Lung (tissue), 12 donors: Measurements from ENCODE around the gene EIF5A. TPM values are rescaled to one million over a fixed set of nuclear protein-coding genes. Genes with fewer than 3 reads are reported as not detected.

Experiments used
- ATAC-seq: fragments of 200-7000 bp; cut with Tn5 transposase; one replicate; pipeline ENCODE4 v1.9.1; 2020; ENCODE audit warnings: moderate number of reproducible peaks; ENCODE audit not compliant: insufficient read depth, low FRiP score
- DNase-seq, 3 donors: peaks; one replicate each; pipeline ENCODE4 v3.0.0-alpha.2; 2013 to 2017
- H3K27ac ChIP-seq, 2 donors: one replicate each; pipeline ENCODE4 v1.5.1; 2013; ENCODE audit warnings: mild to moderate bottlenecking in 2 of 2, moderate library complexity in 2 of 2, control low read depth in 1 of 2, inconsistent platforms in 1 of 2, low read depth in 1 of 2, low read length in 1 of 2
- H3K27me3 ChIP-seq, 3 donors: one replicate each; pipeline ENCODE4 v1.5.1; 2013; ENCODE audit warnings: low read length in 2 of 3; ENCODE audit not compliant: control insufficient read depth in 3 of 3, insufficient read depth in 3 of 3
- H3K36me3 ChIP-seq, 4 donors: one replicate each; pipeline ENCODE4 v1.5.1; 2013; ENCODE audit warnings: low read length in 4 of 4, mild to moderate bottlenecking in 1 of 4, moderate library complexity in 1 of 4; ENCODE audit not compliant: control insufficient read depth in 4 of 4, insufficient read depth in 4 of 4
- H3K4me1 ChIP-seq, 5 donors: one replicate each; pipeline ENCODE4 v1.5.1; 2013; ENCODE audit warnings: low read length in 5 of 5, mild to moderate bottlenecking in 2 of 5, moderate library complexity in 1 of 5; ENCODE audit not compliant: control insufficient read depth in 5 of 5, insufficient read depth in 5 of 5
- H3K4me3 ChIP-seq: one replicate; pipeline ENCODE4 v1.5.1; 2013; ENCODE audit warnings: mild to moderate bottlenecking, control low read depth, moderate library complexity
- H3K9ac ChIP-seq, 2 donors: one replicate each; pipeline ENCODE4 v1.5.1; 2013; ENCODE audit warnings: low read length in 2 of 2, control low read depth in 1 of 2; ENCODE audit not compliant: insufficient read depth in 1 of 2
- H3K9me3 ChIP-seq, 4 donors: one replicate each; pipeline ENCODE4 v1.5.1; 2013; ENCODE audit warnings: low read length in 3 of 4, mild to moderate bottlenecking in 1 of 4, moderate library complexity in 1 of 4; ENCODE audit not compliant: control insufficient read depth in 4 of 4, insufficient read depth in 3 of 4
- CTCF ChIP-seq: IDR thresholded peaks from 2 replicates; pipeline ENCODE4 v1.5.1; 2012; ENCODE audit warnings: mild to moderate bottlenecking; ENCODE audit errors: control extremely low read depth, extremely low read depth
- WGBS, 2 donors: extraction: QIAGEN DNeasy Blood & Tissue Kit; methylation state at CpG; one replicate each; pipeline ENCODE4 v1.1.7; 2013; 5-methylcytosine and 5-hydroxymethylcytosine counted together
- polyA plus RNA-seq, 2 donors: library from polyadenylated mRNA; stranded (reverse); fragments of 200-250 nt; gene quantifications; one replicate each; pipeline ENCODE4 v1.2.1, GENCODE V29; 2013
- total RNA-seq, 2 donors: library from RNA; depleted of rRNA in 1 of 2; stranded (reverse); fragments of >200 nt in 1 of 2; gene quantifications; one replicate each; pipeline ENCODE4 v1.2.1, GENCODE V29; 2014 to 2021
- donor health status: control.
- donor health status: control.
- donor health status: Bipolar disorder and iron deficiency.
- donor health status: healthy.
- donor health status: DM: yes; HTN: yes; CAD: no.

Gene EIF5A
- total and polyA plus RNA-seq, 4 donors = 104 to 607 (median 556) TPM

GRCh38 chr17:7328840-7329373 lies 21.5 kb downstream of the EIF5A start, which contains the start of gene NEURL4:
Gene NEURL4, minus strand, starts transcription at chr17:7329335. Its CDS starts 23 bp downstream, at chr17:7329312.
- peak within 1 kb of the TSS; percentile 82 to 94 for H3K27ac ChIP-seq
- H3K4me1 ChIP-seq = peaks cover 0 to 18% (median 3%) of the 10 kb centered on the region in 5 donors
- H3K4me3 ChIP-seq = peak within 1 kb of the TSS; percentile 83
- TF ChIP-seq CTCF = no peak
- ATAC-seq (no peak), DNase-seq (no peak)
- H3K9me3 ChIP-seq = no peaks in the 10 kb centered on the region
- peaks cover 0 to 18% (median 3%) of the 10 kb centered on the region in 4 donors for H3K36me3 ChIP-seq
- no peaks in the 10 kb centered on the region for H3K27me3 ChIP-seq
- H3K9ac ChIP-seq = peak within 1 kb of the TSS; percentile 55 to 93
- 1% methylated on average over 44 to 50 of the region's 50 CpGs for WGBS, 2 donors

GRCh38 chr17:7329374-7329996 lies 22.1 kb downstream of the EIF5A start:
- WGBS, 2 donors = 0% methylated on average over 38 to 43 of the region's 43 CpGs
- TF ChIP-seq CTCF = no peak

GRCh38 chr17:7329997-7330637 lies 22.7 kb downstream of the EIF5A start:
- Histone ChIP-seq H3K9ac (peak overlapping the region; percentile 42 to 93), H3K36me3 (peaks cover 0 to 11% (median 0%) of the 10 kb centered on the region in 4 donors), H3K4me3 (peak overlapping the region; percentile 83), H3K27ac (peak overlapping the region; percentile 82 to 94), H3K4me1 (peaks cover 0 to 18% (median 3%) of the 10 kb centered on the region in 5 donors), H3K27me3 (no peaks in the 10 kb centered on the region), H3K9me3 (no peaks in the 10 kb centered on the region)
- ATAC-seq (peak; percentile 59), DNase-seq (peak; percentile 91 to 94 (median 91))
- WGBS, 2 donors = 1% methylated on average over 30 to 34 of the region's 34 CpGs
- TF ChIP-seq CTCF = no peak

More at GRCh38 chr17:7329374-7329996, 22.1 kb downstream of the EIF5A start:
- no peaks in the 10 kb centered on the region for H3K9me3 ChIP-seq
- H3K36me3 ChIP-seq = peaks cover 0 to 16% (median 3%) of the 10 kb centered on the region in 4 donors
- peak overlapping the region; percentile 42 to 93 for H3K9ac ChIP-seq
- H3K4me3 ChIP-seq = peak overlapping the region; percentile 83
- peak; percentile 99 to 100 (median 99) for DNase-seq
- peaks cover 0 to 18% (median 3%) of the 10 kb centered on the region in 5 donors for H3K4me1 ChIP-seq
- peak; percentile 89 for ATAC-seq
- peak overlapping the region; percentile 82 to 94 for H3K27ac ChIP-seq
- H3K27me3 ChIP-seq = no peaks in the 10 kb centered on the region
